Prostate gland (tissue), 2 donors: Measurements from ENCODE around the gene TMEM52B.

Experiments used
- POLR2A ChIP-seq: fragments of 450-650 bp; IDR thresholded peaks from one replicate; pipeline ENCODE4 v1.6.1; 2016; ENCODE audit warnings: antibody characterized with exemption, mild to moderate bottlenecking
- POLR2AphosphoS5 ChIP-seq: sonication (generic); formaldehyde crosslinking; IDR thresholded peaks from one replicate; pipeline ENCODE4 v1.6.1; 2017; ENCODE audit warnings: antibody characterized with exemption
- TF ChIP-seq, protein P1 (sequence below), 4 experiments: fragments of 200-600 bp in 2 of 4; fragments of 450-650 bp in 2 of 4; sonication (generic) in 2 of 4; IDR thresholded peaks; 1 replicate in 3 of 4; 2 replicates in 1 of 4; pipeline ENCODE4 v1.5.1; 2016 to 2019; ENCODE audit warnings: antibody characterized with exemption in 4 of 4, mild to moderate bottlenecking in 2 of 4, moderate library complexity in 2 of 4

DNA sequence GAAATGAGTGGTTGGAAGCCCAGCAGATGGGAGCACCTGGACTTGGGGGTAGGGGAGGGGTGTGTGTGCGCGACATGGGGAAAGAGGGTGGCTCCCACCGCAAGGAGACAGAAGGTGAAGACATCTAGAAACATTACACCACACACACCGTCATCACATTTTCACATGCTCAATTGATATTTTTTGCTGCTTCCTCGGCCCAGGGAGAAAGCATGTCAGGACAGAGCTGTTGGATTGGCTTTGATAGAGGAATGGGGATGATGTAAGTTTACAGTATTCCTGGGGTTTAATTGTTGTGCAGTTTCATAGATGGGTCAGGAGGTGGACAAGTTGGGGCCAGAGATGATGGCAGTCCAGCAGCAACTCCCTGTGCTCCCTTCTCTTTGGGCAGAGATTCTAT lies 43.0 kb downstream of the TMEM52B start:
- TF ChIP-seq POLR2AphosphoS5 (no peak), POLR2A (no peak)
- TF ChIP-seq, protein P1, sequence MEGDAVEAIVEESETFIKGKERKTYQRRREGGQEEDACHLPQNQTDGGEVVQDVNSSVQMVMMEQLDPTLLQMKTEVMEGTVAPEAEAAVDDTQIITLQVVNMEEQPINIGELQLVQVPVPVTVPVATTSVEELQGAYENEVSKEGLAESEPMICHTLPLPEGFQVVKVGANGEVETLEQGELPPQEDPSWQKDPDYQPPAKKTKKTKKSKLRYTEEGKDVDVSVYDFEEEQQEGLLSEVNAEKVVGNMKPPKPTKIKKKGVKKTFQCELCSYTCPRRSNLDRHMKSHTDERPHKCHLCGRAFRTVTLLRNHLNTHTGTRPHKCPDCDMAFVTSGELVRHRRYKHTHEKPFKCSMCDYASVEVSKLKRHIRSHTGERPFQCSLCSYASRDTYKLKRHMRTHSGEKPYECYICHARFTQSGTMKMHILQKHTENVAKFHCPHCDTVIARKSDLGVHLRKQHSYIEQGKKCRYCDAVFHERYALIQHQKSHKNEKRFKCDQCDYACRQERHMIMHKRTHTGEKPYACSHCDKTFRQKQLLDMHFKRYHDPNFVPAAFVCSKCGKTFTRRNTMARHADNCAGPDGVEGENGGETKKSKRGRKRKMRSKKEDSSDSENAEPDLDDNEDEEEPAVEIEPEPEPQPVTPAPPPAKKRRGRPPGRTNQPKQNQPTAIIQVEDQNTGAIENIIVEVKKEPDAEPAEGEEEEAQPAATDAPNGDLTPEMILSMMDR (IDR thresholded peaks at IDR 0.05), result no peak
